ENCODE measurements around the gene RPS21. TPM values are rescaled to one million over a fixed set of nuclear protein-coding genes. Genes with fewer than 3 reads are reported as not detected.

RPS21 gene
- total RNA-seq, 1 experiment from 2014 or later: 2,488 TPM

- POLR2A ChIA-PET: no interaction called here
- TF ChIP-seq FOSL1 (IDR thresholded peaks at IDR 0.05; ENCODE audit: low read depth) (no peak), ZNF274 (IDR thresholded peaks at IDR 0.05; ENCODE audit: low read depth, low read length) (no peak), EZH2 (IDR thresholded peaks at IDR 0.05) (no peak), ELF1 (IDR thresholded peaks at IDR 0.05; ENCODE audit: borderline replicate concordance, low read depth) (no peak), EZH2phosphoT487 (IDR thresholded peaks at IDR 0.05; ENCODE audit: borderline replicate concordance) (no peak), RAD21 (IDR thresholded peaks at IDR 0.05; ENCODE audit: low read depth) (no peak), SP1 (IDR thresholded peaks at IDR 0.05; ENCODE audit: low read depth) (no peak), POLR2AphosphoS5 (IDR thresholded peaks at IDR 0.05; ENCODE audit: low read depth, low read length) (no peak), EGR1 (IDR thresholded peaks at IDR 0.05; ENCODE audit: low read depth) (no peak), ZFX (IDR thresholded peaks at IDR 0.05) (no peak)
- TF ChIP-seq, protein P1, sequence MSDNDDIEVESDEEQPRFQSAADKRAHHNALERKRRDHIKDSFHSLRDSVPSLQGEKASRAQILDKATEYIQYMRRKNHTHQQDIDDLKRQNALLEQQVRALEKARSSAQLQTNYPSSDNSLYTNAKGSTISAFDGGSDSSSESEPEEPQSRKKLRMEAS (IDR thresholded peaks at IDR 0.05): no peak
- CTCF ChIA-PET: no interaction called here
- H3K9me3 ChIP-seq (ENCODE audit: control insufficient read depth in 1 of 2, insufficient read depth in 1 of 2, low read depth in 1 of 2, low read length in 2 of 2): no peaks in the 10 kb centered on the region
- H2AFZ ChIP-seq (ENCODE audit: low read depth, low read length, poor library complexity, severe bottlenecking): no peak overlapping the region
- no peak overlapping the region for H3K27ac ChIP-seq (ENCODE audit: low read depth, low read length)
- H3K4me1 ChIP-seq (ENCODE audit: control insufficient read depth in 1 of 2, insufficient read depth in 2 of 2, low read length in 2 of 2): peaks cover 6 to 13% of the 10 kb centered on the region in 2 experiments; a peak in 3 of 4 replicates
- intact Hi-C loops (cut with micrococcal nuclease): no loop called here
- no peak overlapping the region for H3K4me3 ChIP-seq (replicated peaks in 1 of 2; ENCODE audit: low read depth in 1 of 2, low read length in 2 of 2)
- H3K9me2 ChIP-seq (ENCODE audit: insufficient read depth): no peaks in the 10 kb centered on the region
- no peaks in the 10 kb centered on the region for H4K20me1 ChIP-seq (ENCODE audit: insufficient read depth)
- H3K36me3 ChIP-seq (ENCODE audit: control insufficient read depth in 1 of 2, insufficient read depth in 2 of 2, low read length in 2 of 2): no peaks in the 10 kb centered on the region
- no peaks in the 10 kb centered on the region for H3K27me3 ChIP-seq (ENCODE audit: insufficient read depth, low read length)
- RAD21 ChIA-PET (ENCODE audit: low non-redundant PET in 1 of 2, low total read pairs in 2 of 2, uncharacterized antibody in 2 of 2, unreplicated experiment in 2 of 2): no interaction called here
- no peak overlapping the region for H3K4me2 ChIP-seq (ENCODE audit: low read length)
- H3K9ac ChIP-seq (ENCODE audit: low read length): no peak overlapping the region
- DNase-seq (ENCODE audit: low read depth, low spot score): no peak
- no peaks in the 10 kb centered on the region for H3K79me2 ChIP-seq (ENCODE audit: insufficient read depth, low read length)
- no TSS peak for BruUV-seq (replicated peaks)
- ATAC-seq: no peak
Measured at GRCh38 chr20:62421716-62421990, 34.8 kb downstream of the RPS21 start.

GRCh38 chr20:62422636-62423325 lies 35.9 kb downstream of the RPS21 start:
- BruUV-seq (replicated peaks): no TSS peak
- TF ChIP-seq SP1 (IDR thresholded peaks at IDR 0.05; ENCODE audit: low read depth): no peak
- TF ChIP-seq, protein P2, sequence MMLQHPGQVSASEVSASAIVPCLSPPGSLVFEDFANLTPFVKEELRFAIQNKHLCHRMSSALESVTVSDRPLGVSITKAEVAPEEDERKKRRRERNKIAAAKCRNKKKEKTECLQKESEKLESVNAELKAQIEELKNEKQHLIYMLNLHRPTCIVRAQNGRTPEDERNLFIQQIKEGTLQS (IDR thresholded peaks at IDR 0.05): no peak
- no peak for TF ChIP-seq RAD21 (IDR thresholded peaks at IDR 0.05; ENCODE audit: low read depth)
- TF ChIP-seq, protein P1 (IDR thresholded peaks at IDR 0.05): no peak
- no peak for TF ChIP-seq ZNF274 (IDR thresholded peaks at IDR 0.05; ENCODE audit: low read depth, low read length)
- no peak for TF ChIP-seq ELF1 (IDR thresholded peaks at IDR 0.05; ENCODE audit: borderline replicate concordance, low read depth)
- TF ChIP-seq FOSL1 (IDR thresholded peaks at IDR 0.05; ENCODE audit: low read depth): no peak
- no peak for TF ChIP-seq TCF7L2 (IDR thresholded peaks at IDR 0.05; ENCODE audit: borderline replicate concordance, extremely low read depth, insufficient read depth, insufficient read length)
- TF ChIP-seq EZH2 (IDR thresholded peaks at IDR 0.05): no peak
- TF ChIP-seq ZBTB33 (IDR thresholded peaks at IDR 0.05; ENCODE audit: extremely low read depth, insufficient replicate concordance, low read length): no peak
- no peak for TF ChIP-seq EGR1 (IDR thresholded peaks at IDR 0.05; ENCODE audit: low read depth)
- TF ChIP-seq CTCF (IDR thresholded peaks at IDR 0.05 in 2 of 3, conservative IDR thresholded peaks at IDR 0.05 in 1 of 3; ENCODE audit: borderline replicate concordance in 1 of 3, insufficient read depth in 1 of 3, low read depth in 2 of 3, low read length in 2 of 3): no peak

More at GRCh38 chr20:62422636-62423325, 35.9 kb downstream of the RPS21 start:
- ChIA-PET RAD21 (ENCODE audit: low non-redundant PET in 1 of 2, low total read pairs in 2 of 2, uncharacterized antibody in 2 of 2, unreplicated experiment in 2 of 2) (no interaction called here), CTCF (no interaction called here), POLR2A (no interaction called here)
- H4K20me1 ChIP-seq (ENCODE audit: insufficient read depth): no peaks in the 10 kb centered on the region
- no peak for ATAC-seq
- H3K9me3 ChIP-seq (ENCODE audit: control insufficient read depth in 1 of 2, insufficient read depth in 1 of 2, low read depth in 1 of 2, low read length in 2 of 2): no peaks in the 10 kb centered on the region
- H3K27ac ChIP-seq (ENCODE audit: low read depth, low read length): no peak overlapping the region
- H3K4me1 ChIP-seq (ENCODE audit: control insufficient read depth in 1 of 2, insufficient read depth in 2 of 2, low read length in 2 of 2): peaks cover 14 to 24% of the 10 kb centered on the region in 2 experiments
- H3K27me3 ChIP-seq (ENCODE audit: insufficient read depth, low read length): no peaks in the 10 kb centered on the region
- intact Hi-C loops (cut with micrococcal nuclease): no loop called here
- H3K36me3 ChIP-seq (ENCODE audit: control insufficient read depth in 1 of 2, insufficient read depth in 2 of 2, low read length in 2 of 2): no peaks in the 10 kb centered on the region
- H3K9me2 ChIP-seq (ENCODE audit: insufficient read depth): no peaks in the 10 kb centered on the region
- no peaks in the 10 kb centered on the region for H3K79me2 ChIP-seq (ENCODE audit: insufficient read depth, low read length)
- no peak for DNase-seq (ENCODE audit: low read depth, low spot score)
- H2AFZ ChIP-seq (ENCODE audit: low read depth, low read length, poor library complexity, severe bottlenecking): no peak overlapping the region
- H3K9ac ChIP-seq (ENCODE audit: low read length): no peak overlapping the region
- H3K4me2 ChIP-seq (ENCODE audit: low read length): no peak overlapping the region
- H3K4me3 ChIP-seq (replicated peaks in 1 of 2; ENCODE audit: low read depth in 1 of 2, low read length in 2 of 2): no peak overlapping the region

Data from HCT116 (cell line).